ENCODE data around the gene DMD.

Gene DMD

GRCh38 chrX:31213941-31214340 lies 1997.4 kb downstream of the DMD start:
- Histone ChIP-seq H3K36me3 (ENCODE audit: insufficient read depth, low read depth, low read length) (no peaks in the 10 kb centered on the region), H3K9ac (ENCODE audit: low read depth, low read length) (no peak overlapping the region), H3K27ac (ENCODE audit: low read length) (no peak overlapping the region), H3K9me3 (ENCODE audit: insufficient read depth, low read depth, low read length) (no peaks in the 10 kb centered on the region), H3K4me1 (ENCODE audit: insufficient read depth, low read length) (no peaks in the 10 kb centered on the region; the same call in 1 of the 2 replicates), H3K27me3 (ENCODE audit: insufficient read depth, low read length) (no peaks in the 10 kb centered on the region), H3K4me3 (ENCODE audit: low read length) (no peak overlapping the region)

- Histone ChIP-seq H3K9me3 (ENCODE audit: insufficient read depth, low read depth, low read length) (no peaks in the 10 kb centered on the region), H3K27ac (ENCODE audit: low read length) (no peak overlapping the region), H3K4me1 (ENCODE audit: insufficient read depth, low read length) (no peaks in the 10 kb centered on the region; the same call in 1 of the 2 replicates), H3K4me3 (ENCODE audit: low read length) (no peak overlapping the region), H3K27me3 (ENCODE audit: insufficient read depth, low read length) (no peaks in the 10 kb centered on the region), H3K9ac (ENCODE audit: low read depth, low read length) (no peak overlapping the region; the same call in 1 of the 2 replicates), H3K36me3 (ENCODE audit: insufficient read depth, low read depth, low read length) (no peaks in the 10 kb centered on the region; the same call in 1 of the 2 replicates)
These were observed 1998.2 kb downstream of the DMD start for GRCh38 chrX:31212856-31213748.

GRCh38 chrX:31209005-31209628 lies 2002.2 kb downstream of the DMD start:
- no peaks in the 10 kb centered on the region for H3K27me3 ChIP-seq (ENCODE audit: insufficient read depth, low read length)
- no peaks in the 10 kb centered on the region; the same call in 1 of the 2 replicates for H3K4me1 ChIP-seq (ENCODE audit: insufficient read depth, low read length)
- H3K4me3 ChIP-seq (ENCODE audit: low read length): no peak overlapping the region
- H3K36me3 ChIP-seq (ENCODE audit: insufficient read depth, low read depth, low read length): no peaks in the 10 kb centered on the region; the same call in 1 of the 2 replicates
- H3K27ac ChIP-seq (ENCODE audit: low read length): no peak overlapping the region
- no peaks in the 10 kb centered on the region for H3K9me3 ChIP-seq (ENCODE audit: insufficient read depth, low read depth, low read length)
- no peak overlapping the region for H3K9ac ChIP-seq (ENCODE audit: low read depth, low read length)

- H3K4me1 ChIP-seq (ENCODE audit: insufficient read depth, low read length): peaks cover 13% of the 10 kb centered on the region; the same call in 1 of the 2 replicates
- H3K27me3 ChIP-seq (ENCODE audit: insufficient read depth, low read length): no peaks in the 10 kb centered on the region
- no peaks in the 10 kb centered on the region for H3K36me3 ChIP-seq (ENCODE audit: insufficient read depth, low read depth, low read length)
These were observed 2009.8 kb downstream of the DMD start for GRCh38 chrX:31201503-31201902.

GRCh38 chrX:31200430-31200829 lies 2010.9 kb downstream of the DMD start:
- Histone ChIP-seq H3K36me3 (ENCODE audit: insufficient read depth, low read depth, low read length) (no peaks in the 10 kb centered on the region), H3K27ac (ENCODE audit: low read length) (no peak overlapping the region), H3K9ac (ENCODE audit: low read depth, low read length) (no peak overlapping the region), H3K4me3 (ENCODE audit: low read length) (no peak overlapping the region), H3K9me3 (ENCODE audit: insufficient read depth, low read depth, low read length) (no peaks in the 10 kb centered on the region), H3K27me3 (ENCODE audit: insufficient read depth, low read length) (no peaks in the 10 kb centered on the region), H3K4me1 (ENCODE audit: insufficient read depth, low read length) (peaks cover 13% of the 10 kb centered on the region; the same call in 1 of the 2 replicates)

More at GRCh38 chrX:31201503-31201902, 2009.8 kb downstream of the DMD start:
- Histone ChIP-seq H3K9ac (ENCODE audit: low read depth, low read length) (no peak overlapping the region), H3K4me3 (ENCODE audit: low read length) (no peak overlapping the region), H3K9me3 (ENCODE audit: insufficient read depth, low read depth, low read length) (no peaks in the 10 kb centered on the region), H3K27ac (ENCODE audit: low read length) (no peak overlapping the region)

- H3K4me3 ChIP-seq (ENCODE audit: low read length): no peak overlapping the region
- peaks cover 13% of the 10 kb centered on the region; the same call in 1 of the 2 replicates for H3K4me1 ChIP-seq (ENCODE audit: insufficient read depth, low read length)
- H3K36me3 ChIP-seq (ENCODE audit: insufficient read depth, low read depth, low read length): no peaks in the 10 kb centered on the region
- no peak overlapping the region for H3K9ac ChIP-seq (ENCODE audit: low read depth, low read length)
- H3K27me3 ChIP-seq (ENCODE audit: insufficient read depth, low read length): no peaks in the 10 kb centered on the region
- no peaks in the 10 kb centered on the region for H3K9me3 ChIP-seq (ENCODE audit: insufficient read depth, low read depth, low read length)
- H3K27ac ChIP-seq (ENCODE audit: low read length): no peak overlapping the region
These were observed 2011.6 kb downstream of the DMD start for GRCh38 chrX:31199840-31200114.

GRCh38 chrX:31199056-31199839 lies 2012.1 kb downstream of the DMD start:
- Histone ChIP-seq H3K9me3 (ENCODE audit: insufficient read depth, low read depth, low read length) (no peaks in the 10 kb centered on the region), H3K36me3 (ENCODE audit: insufficient read depth, low read depth, low read length) (no peaks in the 10 kb centered on the region), H3K4me3 (ENCODE audit: low read length) (no peak overlapping the region), H3K9ac (ENCODE audit: low read depth, low read length) (no peak overlapping the region), H3K27ac (ENCODE audit: low read length) (no peak overlapping the region), H3K27me3 (ENCODE audit: insufficient read depth, low read length) (no peaks in the 10 kb centered on the region), H3K4me1 (ENCODE audit: insufficient read depth, low read length) (peaks cover 13% of the 10 kb centered on the region; the same call in 1 of the 2 replicates)

GRCh38 chrX:31190221-31190975 lies 2021.0 kb downstream of the DMD start:
- Histone ChIP-seq H3K9ac (ENCODE audit: low read depth, low read length) (no peak overlapping the region), H3K36me3 (ENCODE audit: insufficient read depth, low read depth, low read length) (no peaks in the 10 kb centered on the region), H3K4me1 (ENCODE audit: insufficient read depth, low read length) (no peaks in the 10 kb centered on the region), H3K27ac (ENCODE audit: low read length) (no peak overlapping the region), H3K4me3 (ENCODE audit: low read length) (no peak overlapping the region), H3K9me3 (ENCODE audit: insufficient read depth, low read depth, low read length) (no peaks in the 10 kb centered on the region), H3K27me3 (ENCODE audit: insufficient read depth, low read length) (no peaks in the 10 kb centered on the region)

- no peak overlapping the region for H3K9ac ChIP-seq (ENCODE audit: low read depth, low read length)
- H3K27ac ChIP-seq (ENCODE audit: low read length): no peak overlapping the region
- H3K9me3 ChIP-seq (ENCODE audit: insufficient read depth, low read depth, low read length): no peaks in the 10 kb centered on the region
- H3K4me1 ChIP-seq (ENCODE audit: insufficient read depth, low read length): no peaks in the 10 kb centered on the region
- no peaks in the 10 kb centered on the region for H3K36me3 ChIP-seq (ENCODE audit: insufficient read depth, low read depth, low read length)
- H3K27me3 ChIP-seq (ENCODE audit: insufficient read depth, low read length): no peaks in the 10 kb centered on the region
- no peak overlapping the region for H3K4me3 ChIP-seq (ENCODE audit: low read length)
These were observed 2024.5 kb downstream of the DMD start for GRCh38 chrX:31186693-31187338.

GRCh38 chrX:31185884-31186283 lies 2025.5 kb downstream of the DMD start:
- no peaks in the 10 kb centered on the region for H3K27me3 ChIP-seq (ENCODE audit: insufficient read depth, low read length)
- no peak overlapping the region for H3K27ac ChIP-seq (ENCODE audit: low read length)
- H3K36me3 ChIP-seq (ENCODE audit: insufficient read depth, low read depth, low read length): no peaks in the 10 kb centered on the region
- H3K4me3 ChIP-seq (ENCODE audit: low read length): no peak overlapping the region
- H3K9me3 ChIP-seq (ENCODE audit: insufficient read depth, low read depth, low read length): no peaks in the 10 kb centered on the region
- H3K4me1 ChIP-seq (ENCODE audit: insufficient read depth, low read length): no peaks in the 10 kb centered on the region
- no peak overlapping the region for H3K9ac ChIP-seq (ENCODE audit: low read depth, low read length)

All from iPS-20b (cell line).